Gastroesophageal sphincter (tissue), 3 donors: ENCODE results near the gene NTMT1.

Experiments
- CTCF ChIP-seq, 4 experiments: fragments of 200-600 bp in 2 of 4; fragments of 450-650 bp in 2 of 4; sonication (generic) in 1 of 4; IDR thresholded peaks; one replicate each; pipeline ENCODE4 v1.5.1; 2017 to 2019; ENCODE audit warnings: antibody characterized with exemption in 4 of 4, mild to moderate bottlenecking in 2 of 4, moderate library complexity in 2 of 4
- POLR2A ChIP-seq, 2 donors: fragments of 450-650 bp; IDR thresholded peaks; one replicate each; pipeline ENCODE4 v1.6.1; 2017; ENCODE audit warnings: antibody characterized with exemption in 2 of 2, mild to moderate bottlenecking in 2 of 2, moderate library complexity in 1 of 2
- POLR2AphosphoS5 ChIP-seq: sonication (generic); formaldehyde crosslinking; IDR thresholded peaks from one replicate; pipeline ENCODE4 v1.6.1; 2017; ENCODE audit warnings: antibody characterized with exemption

- TF ChIP-seq POLR2A (IDR thresholded peaks at IDR 0.05) (no peak), CTCF (IDR thresholded peaks at IDR 0.05) (no peak), POLR2AphosphoS5 (no peak)
These were observed 11.1 kb downstream of the NTMT1 start for GRCh38 chr9:129637102-129637501.
